Measurements from ENCODE around the gene EDN2.

DNA sequence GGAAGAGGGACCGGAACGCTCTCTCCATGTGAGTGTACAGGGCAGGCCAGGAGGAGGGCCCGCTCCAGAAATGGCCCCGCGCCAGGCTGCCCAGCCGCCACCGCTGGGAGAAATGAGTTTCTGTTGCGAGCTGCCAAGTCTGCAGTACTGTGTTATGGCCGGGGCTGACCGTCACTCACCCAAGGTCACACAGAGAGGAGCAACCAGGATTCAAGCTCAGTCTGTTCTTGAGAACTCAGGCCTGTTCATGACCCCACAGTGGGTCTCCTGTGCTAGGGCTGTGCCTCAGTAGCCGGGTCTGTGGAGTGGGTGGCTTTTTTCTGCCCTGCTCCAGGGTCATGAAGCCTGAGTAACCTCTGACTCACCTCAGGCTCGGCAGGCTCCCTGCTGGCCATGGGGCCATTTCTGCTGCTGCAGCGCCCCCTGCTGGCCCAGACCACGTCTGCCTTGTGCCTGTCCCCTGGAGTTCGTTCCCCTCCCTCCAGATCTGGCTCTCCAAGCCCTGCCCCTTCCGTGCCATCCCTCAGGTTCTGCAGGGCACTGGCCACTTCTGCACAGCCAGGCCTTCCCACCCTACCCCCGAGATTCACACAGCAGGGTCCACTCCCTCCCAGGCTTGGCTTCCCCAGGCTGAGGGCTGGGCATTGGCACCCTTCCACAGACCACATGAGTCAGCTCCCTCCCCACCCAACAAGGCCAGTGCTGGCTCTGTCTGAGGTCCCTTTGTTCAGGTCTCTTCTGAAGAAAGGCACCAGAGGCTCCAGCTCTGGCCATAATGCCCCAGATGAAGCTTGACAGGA, 51.8 kb downstream of the EDN2 start:
- TF ChIP-seq, protein P1, sequence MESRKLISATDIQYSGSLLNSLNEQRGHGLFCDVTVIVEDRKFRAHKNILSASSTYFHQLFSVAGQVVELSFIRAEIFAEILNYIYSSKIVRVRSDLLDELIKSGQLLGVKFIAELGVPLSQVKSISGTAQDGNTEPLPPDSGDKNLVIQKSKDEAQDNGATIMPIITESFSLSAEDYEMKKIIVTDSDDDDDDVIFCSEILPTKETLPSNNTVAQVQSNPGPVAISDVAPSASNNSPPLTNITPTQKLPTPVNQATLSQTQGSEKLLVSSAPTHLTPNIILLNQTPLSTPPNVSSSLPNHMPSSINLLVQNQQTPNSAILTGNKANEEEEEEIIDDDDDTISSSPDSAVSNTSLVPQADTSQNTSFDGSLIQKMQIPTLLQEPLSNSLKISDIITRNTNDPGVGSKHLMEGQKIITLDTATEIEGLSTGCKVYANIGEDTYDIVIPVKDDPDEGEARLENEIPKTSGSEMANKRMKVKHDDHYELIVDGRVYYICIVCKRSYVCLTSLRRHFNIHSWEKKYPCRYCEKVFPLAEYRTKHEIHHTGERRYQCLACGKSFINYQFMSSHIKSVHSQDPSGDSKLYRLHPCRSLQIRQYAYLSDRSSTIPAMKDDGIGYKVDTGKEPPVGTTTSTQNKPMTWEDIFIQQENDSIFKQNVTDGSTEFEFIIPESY (IDR thresholded peaks at IDR 0.05): no peak
- peak; percentile 95 for TF ChIP-seq CTCF (IDR thresholded peaks at IDR 0.05; ENCODE audit: low read depth, low read length, missing input control)
- no peak for TF ChIP-seq GABPA (IDR thresholded peaks at IDR 0.05 in 1 of 2, conservative IDR thresholded peaks at IDR 0.05 in 1 of 2)

Data from liver (tissue), 3 donors.